Measurements from ENCODE around the gene ZNF804B.

ZNF804B gene

DNA sequence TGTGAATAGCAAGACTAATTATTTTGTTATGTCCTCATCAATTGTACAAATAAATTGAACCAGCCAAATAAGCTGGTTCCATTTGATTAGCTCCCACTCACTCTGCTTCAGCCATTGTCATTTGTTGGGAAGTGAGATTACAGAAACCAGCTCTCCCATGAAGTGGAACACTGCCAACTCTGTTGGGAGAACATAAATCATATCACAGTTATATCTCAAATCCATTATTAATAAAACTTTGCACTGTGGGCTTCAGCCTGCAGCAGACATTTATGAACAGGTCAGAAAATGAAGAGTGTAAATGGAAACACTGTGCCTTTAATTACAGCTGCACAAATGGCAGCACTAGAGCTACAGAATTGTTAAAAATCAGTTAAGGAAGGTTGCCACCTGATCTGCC, 82.7 kb downstream of the ZNF804B start:
- no peak for DNase-seq

DNA sequence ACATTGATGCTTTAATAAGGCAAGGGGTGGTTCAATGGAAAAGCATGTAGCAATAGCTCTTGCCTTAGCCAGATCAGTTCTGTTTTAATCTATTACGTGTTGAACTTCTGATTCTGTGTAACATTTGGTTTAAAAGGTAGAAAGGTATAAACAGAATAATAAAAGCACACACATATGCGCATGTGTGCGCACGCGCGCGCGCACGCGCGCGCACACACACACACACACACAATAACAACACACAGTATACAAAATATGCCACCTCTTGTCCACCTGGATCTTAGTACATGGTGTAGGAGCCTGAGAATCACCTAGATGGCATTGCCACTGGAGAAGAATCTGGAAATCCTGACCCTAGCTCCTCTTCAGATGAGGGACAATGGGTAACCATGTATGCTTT, 85.6 kb downstream of the ZNF804B start:
- no peak for DNase-seq

- DNase-seq, result no peak
These were observed 91.7 kb downstream of the ZNF804B start for GRCh38 chr7:88851220-88851619.

DNA sequence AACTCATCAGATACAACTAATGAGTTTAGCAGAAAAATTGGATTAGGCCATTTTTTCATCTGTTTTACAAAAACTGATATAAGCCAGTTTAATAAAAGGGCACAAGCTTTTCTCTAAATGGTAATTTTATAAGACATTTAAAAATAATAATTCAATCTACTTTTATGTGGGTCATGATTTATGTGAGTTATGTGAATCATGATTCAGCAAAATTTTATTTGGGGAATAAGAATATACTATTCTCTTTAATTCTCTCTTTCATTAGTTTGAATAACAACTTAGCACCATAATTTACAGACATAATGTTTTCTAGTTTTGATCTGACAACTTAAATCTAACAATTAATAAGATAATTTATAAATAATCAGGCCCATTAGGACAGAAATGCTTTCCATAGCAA, 99.8 kb downstream of the ZNF804B start:
- DNase-seq, result no peak

- peak; percentile 72 for DNase-seq
These were observed 106.9 kb downstream of the ZNF804B start for GRCh38 chr7:88866265-88866863.

DNA sequence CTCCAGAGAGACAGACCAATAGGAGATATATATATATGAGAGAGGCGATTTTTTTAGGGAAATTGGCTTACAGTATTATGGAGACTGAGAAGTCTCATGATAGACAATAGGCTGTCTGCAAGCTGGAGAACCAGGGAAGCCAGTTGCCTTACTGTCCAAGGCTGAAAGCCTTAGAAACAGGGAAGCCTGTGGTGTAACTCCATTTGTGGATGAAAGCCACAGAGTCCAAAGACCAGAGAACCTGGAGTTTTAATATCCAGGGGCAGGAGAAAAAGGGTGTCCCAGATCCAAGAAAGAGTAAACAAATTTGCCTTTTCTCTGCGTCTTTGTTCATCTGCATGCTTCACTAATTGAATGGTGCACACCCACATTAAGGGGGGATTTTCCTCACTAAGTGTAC, 107.7 kb downstream of the ZNF804B start:
- DNase-seq, result no peak

DNA sequence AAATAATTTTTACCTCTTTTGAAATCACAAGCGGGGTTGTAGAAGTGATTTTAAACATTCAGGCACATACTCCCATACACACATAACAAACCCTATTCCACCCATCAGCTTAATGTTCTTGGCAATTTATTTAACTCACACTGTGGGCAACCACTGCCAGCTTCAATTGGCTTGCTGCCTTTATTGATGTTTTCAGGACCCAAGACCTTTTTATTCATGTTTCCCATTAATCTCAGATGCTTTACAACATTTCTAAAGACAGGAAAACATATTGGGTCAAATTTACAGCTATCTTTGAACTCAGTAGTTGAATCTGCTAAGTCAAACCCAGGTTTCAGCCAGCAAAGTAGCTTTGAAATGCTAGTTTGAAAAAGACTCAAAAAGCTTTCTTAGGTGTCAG, 109.0 kb downstream of the ZNF804B start:
- no peak for DNase-seq

- no peak for DNase-seq
These were observed 121.6 kb downstream of the ZNF804B start for GRCh38 chr7:88881136-88881535.

GRCh38 chr7:88885131-88885530, 125.6 kb downstream of the ZNF804B start:
- DNase-seq, result no peak

DNA sequence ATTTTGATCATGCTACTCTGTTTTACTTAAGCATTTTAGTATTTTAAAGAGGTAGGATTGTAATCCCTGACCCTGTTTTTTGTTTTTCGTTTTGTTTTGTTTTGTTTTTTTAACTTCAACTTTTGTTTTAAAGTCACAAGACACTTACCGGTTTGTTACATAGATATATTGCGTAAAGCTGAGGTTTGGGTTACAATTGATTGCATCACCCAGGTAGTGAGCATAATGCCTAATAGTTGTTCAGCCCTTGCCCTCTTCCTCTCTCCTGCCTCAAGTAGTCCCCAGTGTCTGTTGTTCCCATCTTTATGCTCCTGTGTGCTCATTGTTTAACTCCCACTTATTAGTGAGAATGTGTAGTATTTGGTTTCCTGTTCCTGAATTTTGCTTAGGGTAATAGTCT, 129.2 kb downstream of the ZNF804B start:
- DNase-seq, result no peak

- DNase-seq, result no peak
These were observed 151.0 kb downstream of the ZNF804B start for GRCh38 chr7:88910516-88910915.

- peak; percentile 81 for DNase-seq
These were observed 153.4 kb downstream of the ZNF804B start for GRCh38 chr7:88912852-88913251.

- DNase-seq, result no peak
These were observed 156.1 kb downstream of the ZNF804B start for GRCh38 chr7:88915615-88916014.

GRCh38 chr7:88919478-88920131, 160.1 kb downstream of the ZNF804B start:
- DNase-seq, result no peak

GRCh38 chr7:88922944-88923343, 163.4 kb downstream of the ZNF804B start:
- DNase-seq, result no peak

DNA sequence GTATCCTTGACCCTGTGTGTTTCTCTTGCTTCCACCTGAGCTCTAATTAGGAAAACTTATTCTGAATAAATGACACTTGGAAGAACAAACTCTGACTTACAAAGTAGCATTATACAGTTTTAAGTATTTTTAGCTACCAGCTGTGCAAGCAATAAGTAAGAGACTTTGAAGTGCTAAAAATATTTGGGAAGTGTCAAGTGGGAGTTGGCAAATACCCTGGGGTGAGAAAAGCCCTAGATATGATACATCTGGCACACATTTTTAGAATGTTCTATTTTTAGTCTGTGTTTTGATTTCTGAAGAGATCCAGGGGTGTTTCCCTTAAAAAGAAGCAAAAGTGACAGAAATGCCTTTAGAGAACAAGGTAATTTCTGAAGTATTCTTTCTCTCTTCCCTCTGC, 168.8 kb downstream of the ZNF804B start:
- no peak for DNase-seq

GRCh38 chr7:88929719-88930118, 170.2 kb downstream of the ZNF804B start:
- no peak for DNase-seq

- DNase-seq, result no peak
These were observed 173.8 kb downstream of the ZNF804B start for GRCh38 chr7:88933285-88933684.

DNA sequence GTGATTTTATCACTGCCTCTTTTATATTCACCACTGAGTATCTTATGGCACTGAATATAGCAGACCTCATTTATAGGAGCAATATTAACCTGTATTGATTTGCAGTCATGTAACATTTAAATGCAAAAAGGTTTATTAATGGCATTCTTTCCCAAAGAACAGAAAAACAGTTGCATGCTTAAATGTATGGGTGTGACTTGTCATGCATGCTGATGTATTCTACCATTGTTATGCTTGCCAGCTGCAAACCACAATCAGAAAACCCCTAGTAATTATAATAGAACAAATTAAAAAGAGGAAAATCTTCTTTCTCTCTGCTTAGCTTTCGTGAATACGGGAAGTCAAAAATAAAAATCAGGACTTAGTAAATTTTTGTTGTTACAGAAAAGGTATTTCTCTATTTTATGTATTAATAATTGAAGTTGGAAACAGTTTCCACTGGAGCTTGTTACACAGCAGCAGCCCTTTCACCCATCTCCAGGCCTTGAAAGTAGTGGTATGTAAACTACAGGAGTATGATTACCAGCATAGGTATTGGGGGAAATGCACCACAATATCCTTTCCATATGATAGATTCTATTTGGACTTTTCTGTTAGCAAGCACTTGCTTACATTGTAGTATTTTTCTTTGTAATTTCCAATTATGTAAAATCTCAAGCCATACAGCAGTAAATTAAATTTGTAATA, 183.5 kb downstream of the ZNF804B start:
- no peak for DNase-seq

- DNase-seq, result no peak
These were observed 192.3 kb downstream of the ZNF804B start for GRCh38 chr7:88951826-88952225.

DNA sequence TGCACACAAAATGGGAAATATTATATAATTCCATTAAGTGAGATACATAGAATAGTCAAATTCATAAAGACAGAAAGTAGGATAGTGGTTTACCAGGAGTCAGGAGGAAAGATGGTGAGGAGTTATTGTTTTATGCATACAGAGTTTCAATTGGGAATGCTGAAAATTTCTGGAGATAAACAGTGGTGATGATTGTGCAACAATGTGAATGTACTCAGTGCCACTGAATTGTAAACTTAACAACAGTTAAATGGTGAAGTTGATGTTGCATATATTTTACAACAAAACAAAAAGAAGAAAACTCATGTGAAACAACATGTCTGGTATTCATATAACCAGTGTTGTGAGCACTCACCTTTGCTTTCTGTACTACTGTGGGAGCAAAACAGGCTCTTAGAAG, 204.9 kb downstream of the ZNF804B start:
- no peak for DNase-seq

DNA sequence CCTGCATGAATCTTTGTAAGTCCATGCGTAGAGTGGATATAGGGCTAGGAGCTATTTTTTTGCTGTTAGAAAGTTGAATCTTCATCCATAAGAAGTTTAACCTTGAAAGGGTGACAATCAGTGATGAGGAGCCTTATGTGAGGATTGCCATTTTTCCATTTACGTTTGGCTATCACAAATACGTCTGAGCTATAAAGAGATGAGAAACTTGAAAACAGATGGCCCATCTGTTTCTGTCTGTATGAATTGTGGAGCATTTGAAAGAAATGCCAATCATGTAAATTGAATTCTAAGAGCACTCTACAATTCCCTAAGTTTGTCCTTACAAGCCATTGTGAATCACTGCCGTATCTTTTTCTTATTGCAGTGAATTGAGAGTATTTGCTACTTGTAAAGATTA, 205.9 kb downstream of the ZNF804B start:
- DNase-seq, result no peak

DNA sequence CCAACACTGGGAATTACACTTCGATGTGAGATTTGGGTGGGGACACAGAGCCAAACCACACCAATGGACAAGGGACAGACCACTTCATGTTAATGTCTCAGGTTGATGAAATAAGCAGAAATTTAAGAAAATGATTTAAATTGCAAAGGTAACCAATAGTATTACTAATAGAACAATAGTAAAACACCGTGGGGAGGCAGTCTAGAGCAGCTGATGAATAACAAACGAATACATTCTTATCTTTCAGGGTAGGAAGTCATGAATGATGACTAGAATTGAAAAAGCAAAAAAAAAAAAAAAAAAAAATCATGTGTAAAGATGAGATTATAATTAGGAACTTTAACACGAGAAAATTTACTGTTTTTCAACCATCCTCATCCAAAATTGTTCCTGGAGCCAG, 207.9 kb downstream of the ZNF804B start:
- no peak for DNase-seq

DNA sequence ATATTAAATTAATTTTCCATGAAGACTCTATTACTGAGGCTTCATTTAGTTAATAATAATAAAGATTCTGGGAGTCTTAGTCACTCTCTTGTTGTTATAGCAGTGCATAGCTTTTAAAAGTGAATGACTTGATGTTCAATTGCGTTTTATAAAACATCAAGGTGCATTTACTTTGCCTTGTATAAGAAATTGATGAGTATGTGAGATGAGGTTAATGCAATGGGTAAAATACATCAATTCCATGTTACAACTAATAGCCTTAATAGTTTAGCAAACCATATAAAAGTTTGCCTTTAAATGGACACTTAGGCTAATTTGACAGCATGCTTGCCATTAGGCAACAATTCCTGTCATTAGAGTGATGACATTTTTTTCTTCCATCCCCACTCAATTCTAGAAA, 209.7 kb downstream of the ZNF804B start:
- DNase-seq, result no peak

DNA sequence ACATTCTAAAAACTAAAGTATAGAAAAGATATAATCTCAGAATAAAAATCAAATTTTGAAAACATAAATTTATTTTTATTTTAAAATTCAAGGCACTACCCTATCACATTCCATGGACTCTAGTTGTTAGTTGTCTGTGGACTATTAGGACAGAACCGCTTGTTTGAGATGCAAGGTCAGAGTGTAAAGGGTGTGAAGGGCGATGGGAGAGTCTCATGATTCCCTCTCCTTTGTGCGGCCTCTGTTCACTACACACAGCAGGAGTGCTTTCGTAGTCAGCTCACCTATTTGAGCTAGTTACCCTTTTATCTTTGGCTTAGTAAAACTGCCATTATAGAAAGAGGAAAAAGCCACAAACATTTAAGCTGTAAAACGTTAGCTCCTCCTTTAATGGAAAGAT, 225.8 kb downstream of the ZNF804B start:
- DNase-seq, result no peak

All from DMS53 (cell line).